GM21825 (cell line): Measurements from ENCODE around the gene CTDP1.
"Not testable (repeated sequence)": the region's sequence is repeated elsewhere in the genome, so short reads cannot be mapped to it uniquely, and the experiment has no call there.

Source experiments
- ATAC-seq: cut with Tn5 transposase; IDR thresholded peaks from one replicate; pipeline ENCODE4 v1.9.1; 2021; ENCODE audit warnings: mild to moderate bottlenecking, moderate library complexity; ENCODE audit not compliant: unreplicated experiment

The CTDP1 gene

DNA sequence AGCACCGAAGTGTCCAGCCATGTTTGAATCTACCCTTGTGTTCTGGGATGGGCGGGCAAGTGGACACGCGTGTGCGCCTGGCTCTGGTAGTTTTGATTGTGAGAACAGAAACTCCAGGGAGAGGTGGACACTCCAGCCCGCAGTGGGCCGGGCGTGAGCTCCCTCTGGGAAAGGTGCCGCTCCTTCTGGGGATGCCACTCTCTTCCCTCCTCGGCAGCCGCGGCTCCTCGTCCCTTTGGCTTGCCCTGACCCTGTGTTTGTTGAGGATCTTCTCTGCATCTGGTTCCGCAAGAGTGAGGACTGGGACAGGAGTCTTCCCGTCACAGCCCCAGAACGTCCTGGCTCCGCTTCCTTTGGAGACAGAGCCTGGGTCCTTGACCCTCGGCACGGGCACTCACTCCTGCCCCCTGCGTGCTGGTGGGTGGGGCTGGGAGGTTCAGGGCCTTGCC is 1.3 kb downstream of the CTDP1 start:
- ATAC-seq, result no peak

- ATAC-seq, result no peak
These were observed 2.1 kb downstream of the CTDP1 start for GRCh38 chr18:79681484-79682387.

DNA sequence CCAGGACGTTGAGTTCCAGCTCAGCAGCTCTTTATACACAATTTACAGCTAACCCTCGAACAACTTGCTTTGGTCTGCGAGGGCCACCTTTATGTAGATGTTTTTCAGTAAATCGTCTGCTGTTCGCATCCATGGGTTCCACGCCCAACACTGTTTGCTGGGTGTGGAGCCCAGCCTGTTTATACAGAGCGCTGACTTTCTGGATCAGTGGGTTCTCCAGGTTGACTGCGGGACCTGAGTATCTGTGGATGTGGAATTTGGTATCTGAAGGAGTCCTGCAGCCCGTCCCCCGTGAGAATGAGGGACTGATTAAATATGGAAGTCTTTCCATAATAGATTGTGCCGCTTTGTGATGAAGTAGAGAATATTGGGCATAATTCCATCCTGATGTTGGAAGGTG is 2.9 kb downstream of the CTDP1 start:
- ATAC-seq, result no peak

DNA sequence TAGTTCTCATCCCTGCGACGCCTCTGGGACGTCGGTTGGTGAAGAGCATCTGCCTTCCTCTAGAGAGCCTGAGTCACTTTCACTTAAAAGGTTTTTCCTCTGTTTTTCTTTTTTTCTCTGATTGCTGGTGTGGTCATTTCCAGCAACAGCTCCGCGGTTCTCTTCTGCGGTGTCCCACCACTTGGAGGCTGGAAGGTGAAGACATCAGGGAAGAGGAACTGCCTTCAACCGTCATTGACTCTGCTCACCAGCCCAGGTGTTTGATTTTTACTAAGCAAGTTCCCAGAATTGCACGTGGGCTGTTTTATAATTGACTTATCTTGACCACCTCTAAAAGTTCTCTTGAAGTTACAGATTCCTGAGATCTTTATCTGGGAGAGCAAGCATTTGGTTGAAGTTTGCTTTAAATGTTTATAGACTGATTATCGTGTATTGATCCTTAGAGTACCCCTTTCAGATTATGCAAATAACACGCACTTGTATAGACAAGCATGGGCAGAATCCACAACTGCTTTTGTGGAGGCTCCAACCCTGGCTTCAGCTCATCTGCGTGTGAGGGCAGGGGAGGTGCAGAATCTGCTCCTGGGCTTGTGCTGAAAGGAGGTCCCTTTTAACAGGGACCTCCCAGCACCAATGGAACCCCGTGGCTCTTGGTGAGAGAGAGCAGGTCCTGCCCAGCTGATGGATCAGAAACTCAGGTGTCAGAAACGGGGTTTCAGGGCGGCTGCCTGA is 3.5 kb downstream of the CTDP1 start:
- no peak for ATAC-seq

- ATAC-seq, result no peak
These were observed 4.2 kb downstream of the CTDP1 start for GRCh38 chr18:79683626-79684282.

DNA sequence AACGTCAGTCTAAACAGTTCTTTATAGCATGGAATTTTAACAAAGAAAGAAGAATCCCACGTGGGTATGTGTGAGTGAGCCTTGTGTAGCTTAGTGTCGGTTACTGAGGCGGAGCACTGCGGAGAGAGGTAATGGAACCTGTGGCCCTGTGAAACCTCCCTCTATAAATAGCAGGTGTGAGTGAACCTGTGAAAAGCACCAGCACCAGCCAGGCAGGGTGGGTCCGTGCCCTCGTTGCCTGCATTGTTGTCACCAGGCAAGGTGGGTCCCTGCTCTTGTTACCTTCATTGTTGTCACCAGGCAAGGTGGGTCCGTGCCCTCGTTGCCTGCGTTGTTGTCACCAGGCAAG is 4.7 kb downstream of the CTDP1 start:
- no peak for ATAC-seq

GRCh38 chr18:79684787-79685186 is 5.2 kb downstream of the CTDP1 start:
- no peak for ATAC-seq

- no peak for ATAC-seq
These were observed 5.7 kb downstream of the CTDP1 start for GRCh38 chr18:79685281-79685680.

GRCh38 chr18:79685971-79686370 is 6.4 kb downstream of the CTDP1 start:
- ATAC-seq, result no peak

DNA sequence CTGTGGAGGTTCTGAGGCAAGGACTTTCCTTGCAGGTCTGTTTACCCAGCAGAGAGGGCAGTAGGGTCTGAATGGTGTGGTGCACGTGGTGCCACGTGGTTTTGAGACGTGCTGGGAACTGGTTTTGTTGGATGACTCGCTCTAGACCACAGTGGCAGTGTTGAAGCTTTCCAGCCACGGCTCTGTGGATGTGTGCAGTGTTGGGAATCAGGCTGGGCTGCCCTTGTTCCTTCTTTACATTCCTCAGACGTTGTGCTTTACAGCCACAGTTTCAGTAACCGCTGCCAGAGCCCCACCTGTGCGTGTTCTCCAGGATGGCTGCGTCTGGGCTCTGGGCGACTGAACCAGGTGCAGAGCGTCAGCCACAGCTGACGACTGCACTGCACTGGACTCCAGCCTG is 8.2 kb downstream of the CTDP1 start:
- ATAC-seq, result no peak

DNA sequence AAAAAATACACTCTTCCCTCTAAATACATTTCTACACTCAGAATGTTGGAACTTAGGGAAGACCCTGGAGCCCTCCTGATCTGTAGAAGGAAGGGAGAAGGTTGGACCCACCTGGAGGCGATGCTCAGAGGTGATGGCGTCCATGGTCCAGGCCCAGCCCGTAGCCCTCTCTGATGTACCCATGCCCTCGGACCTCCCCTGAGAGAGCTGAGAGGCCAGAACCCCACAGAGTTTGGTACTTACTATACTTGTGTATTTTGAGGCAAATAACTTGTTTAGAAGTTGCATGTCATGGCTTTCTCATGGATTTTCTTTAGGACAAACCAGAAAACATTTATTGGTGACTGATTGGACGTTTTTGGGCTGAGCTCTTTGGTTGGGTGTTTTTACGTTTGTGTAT is 10.5 kb downstream of the CTDP1 start:
- ATAC-seq, result no peak

DNA sequence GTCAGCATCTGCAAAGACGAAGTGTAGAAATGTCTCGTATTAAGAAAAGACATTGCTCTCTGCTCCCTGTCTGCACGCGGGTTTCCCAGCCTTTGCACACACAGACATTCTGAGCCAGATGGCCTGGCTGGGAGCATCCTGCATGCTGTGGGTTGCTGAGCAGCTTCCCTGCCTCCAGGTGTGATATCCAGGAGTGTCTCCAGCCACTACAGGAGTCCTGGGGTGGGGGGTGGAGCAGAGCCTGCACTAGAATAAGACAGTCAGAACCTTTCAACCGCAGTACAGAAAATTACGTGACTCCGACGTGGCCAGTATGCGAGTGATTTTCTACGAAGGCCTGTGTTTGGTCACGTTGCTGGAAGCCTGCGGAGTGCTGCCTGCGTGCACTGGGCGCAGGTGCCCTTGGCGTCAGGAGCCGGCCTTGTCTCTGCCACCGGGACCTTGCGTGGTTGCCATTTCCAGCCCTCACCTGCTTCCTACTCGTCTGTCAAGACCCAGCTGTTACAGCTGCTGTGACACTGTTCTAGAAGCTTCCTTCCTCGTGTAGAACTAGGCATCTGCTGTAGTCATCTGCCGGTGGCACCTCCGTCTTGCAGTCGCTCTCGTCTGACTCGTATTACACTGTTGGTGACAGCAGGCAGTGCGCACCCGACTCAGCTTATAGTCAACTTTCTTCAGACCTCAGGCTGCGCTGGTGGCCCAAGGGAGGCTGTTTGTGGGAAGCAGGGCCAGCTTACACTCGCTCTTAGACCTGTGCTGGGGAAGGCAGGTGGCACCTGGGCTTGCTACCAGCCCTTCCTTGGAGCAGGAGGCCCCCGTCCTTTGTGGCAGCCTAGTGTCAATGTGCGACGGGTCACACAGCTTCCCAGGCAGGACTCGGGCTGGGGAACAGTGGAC is 11.2 kb downstream of the CTDP1 start:
- no peak for ATAC-seq

GRCh38 chr18:79692056-79692455 is 12.5 kb downstream of the CTDP1 start:
- no peak for ATAC-seq

- no peak for ATAC-seq
These were observed 13.3 kb downstream of the CTDP1 start for GRCh38 chr18:79692886-79693285.

DNA sequence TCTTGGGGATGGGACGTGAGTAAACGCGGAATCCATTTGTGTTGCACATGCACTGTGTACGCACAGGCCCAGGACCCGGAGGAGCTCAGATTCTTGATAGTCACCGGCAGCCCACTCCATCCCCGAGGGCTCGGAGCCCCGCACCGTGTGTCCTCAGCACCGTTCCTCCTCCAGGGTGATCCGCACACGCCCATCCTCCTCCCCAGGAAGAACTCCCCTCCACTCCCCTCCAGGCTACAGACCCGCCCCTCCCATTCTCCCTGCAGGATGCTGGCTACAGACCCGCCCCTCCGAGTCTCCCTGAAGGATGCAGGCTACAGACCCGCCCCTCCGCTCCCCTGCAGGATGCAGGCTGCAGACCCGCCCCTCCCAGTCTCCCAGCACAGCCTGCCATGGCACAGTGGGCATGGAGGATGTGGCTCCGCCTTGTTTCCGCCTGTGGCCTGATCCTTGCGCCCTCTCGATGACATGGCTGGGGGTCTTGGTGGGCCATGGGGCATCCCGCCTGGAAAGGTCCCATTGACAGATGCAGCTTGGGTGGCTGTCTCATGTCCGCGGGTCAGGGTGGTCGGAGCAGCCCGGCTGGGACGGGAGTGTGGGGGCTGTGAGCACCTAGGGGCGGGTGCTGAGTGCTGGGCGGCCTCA is 14.1 kb downstream of the CTDP1 start:
- no peak for ATAC-seq

DNA sequence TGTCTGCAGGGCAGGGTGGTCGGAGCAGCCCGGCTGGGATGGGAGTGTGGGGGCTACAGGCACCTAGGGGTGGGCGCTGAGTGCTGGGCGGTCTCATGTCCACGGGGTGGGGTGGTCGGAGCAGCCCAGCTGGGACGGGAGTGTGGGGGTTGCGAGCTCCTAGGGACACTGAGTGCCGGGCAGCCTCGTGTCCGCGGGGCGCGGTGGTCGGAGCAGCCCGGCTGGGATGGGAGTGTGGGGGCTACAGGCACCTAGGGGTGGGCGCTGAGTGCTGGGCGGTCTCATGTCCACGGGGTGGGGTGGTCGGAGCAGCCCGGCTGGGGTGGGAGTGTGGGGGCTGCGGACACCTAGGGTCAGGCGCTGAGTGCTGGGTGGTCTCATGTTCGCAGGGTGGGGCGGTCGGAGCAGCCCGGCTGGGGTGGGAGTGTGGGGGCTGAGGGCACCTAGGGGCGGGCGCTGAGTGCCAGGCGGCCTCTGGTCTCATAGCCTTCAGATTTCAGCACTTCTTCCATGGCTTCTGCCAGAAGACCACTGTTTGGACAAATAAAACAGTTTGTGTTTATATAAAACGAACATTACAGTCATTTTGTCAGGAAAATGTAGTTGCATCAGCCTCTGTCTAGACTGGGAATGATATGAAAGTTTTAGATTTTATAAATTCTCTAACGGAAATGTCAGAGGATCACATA is 14.7 kb downstream of the CTDP1 start:
- ATAC-seq, result not testable (repeated sequence)

- no peak for ATAC-seq
These were observed 15.3 kb downstream of the CTDP1 start for GRCh38 chr18:79694895-79695213.

- no peak for ATAC-seq
These were observed 15.7 kb downstream of the CTDP1 start for GRCh38 chr18:79695269-79695668.
